Osteoblast (primary cell): ENCODE data around the gene PRELID2. TPM values are rescaled to one million over a fixed set of nuclear protein-coding genes. Genes with fewer than 3 reads are reported as not detected.
"Not testable (repeated sequence)": the region's sequence is repeated elsewhere in the genome, so short reads cannot be mapped to it uniquely, and the experiment has no call there.

Source experiments
- DNase-seq: peaks from one replicate; pipeline ENCODE4 v3.0.0; 2011; ENCODE audit warnings: low spot score, mixed read lengths; ENCODE audit not compliant: insufficient read length; ENCODE audit errors: missing footprints
- H2AFZ ChIP-seq: 2 replicates; pipeline ENCODE4 v1.6.0; 2011; ENCODE audit warnings: mild to moderate bottlenecking, low read length
- H3K27ac ChIP-seq: 2 replicates; pipeline ENCODE4 v1.5.1; 2011; ENCODE audit warnings: mild to moderate bottlenecking, low read depth, low read length, moderate library complexity
- H3K27me3 ChIP-seq: 2 replicates; pipeline ENCODE4 v1.6.0; 2012; ENCODE audit warnings: mild to moderate bottlenecking, control low read depth, inconsistent platforms, low read length, moderate library complexity; ENCODE audit not compliant: insufficient read depth
- H3K36me3 ChIP-seq: 2 replicates; pipeline ENCODE4 v1.5.1; 2011; ENCODE audit warnings: mild to moderate bottlenecking, low read length, control low read depth, moderate library complexity; ENCODE audit not compliant: insufficient read depth
- H3K4me1 ChIP-seq: 2 replicates; pipeline ENCODE4 v1.5.1; 2011; ENCODE audit warnings: mild to moderate bottlenecking, low read length, control low read depth, moderate library complexity; ENCODE audit not compliant: insufficient read depth
- H3K4me2 ChIP-seq: 2 replicates; pipeline ENCODE4 v1.6.0; 2011; ENCODE audit warnings: mild to moderate bottlenecking, low read length; ENCODE audit not compliant: insufficient read depth
- H3K4me3 ChIP-seq: fragments of 200-600 bp; sonication (generic); 3 replicates; pipeline ENCODE4 v1.5.1; 2012; ENCODE audit warnings: mild to moderate bottlenecking, low read length, inconsistent platforms; ENCODE audit not compliant: insufficient read depth
- H3K79me2 ChIP-seq: 2 replicates; pipeline ENCODE4 v1.6.0; 2012; ENCODE audit warnings: mild to moderate bottlenecking, low read length, control low read depth, inconsistent platforms; ENCODE audit not compliant: insufficient read depth
- H3K9me3 ChIP-seq: 2 replicates; pipeline ENCODE4 v1.5.1; 2011; ENCODE audit warnings: low read depth, low read length, control low read depth
- H4K20me1 ChIP-seq: 2 replicates; pipeline ENCODE4 v1.6.0; 2012; ENCODE audit warnings: mild to moderate bottlenecking, low read length, control low read depth; ENCODE audit not compliant: insufficient read depth
- total RNA-seq: library from RNA; depleted of rRNA; stranded (reverse); fragments of >200 nt; gene quantifications from 2 replicates; pipeline ENCODE4 v1.2.3, GENCODE V29; 2012
- TF ChIP-seq, protein P1 (sequence below): IDR thresholded peaks from 2 replicates; pipeline ENCODE4 v1.5.1; 2011; ENCODE audit warnings: mild to moderate bottlenecking, low read depth, low read length, moderate library complexity; ENCODE audit errors: extremely low read depth

Gene PRELID2
- total RNA-seq, 1 donor = 19.5 TPM

DNA sequence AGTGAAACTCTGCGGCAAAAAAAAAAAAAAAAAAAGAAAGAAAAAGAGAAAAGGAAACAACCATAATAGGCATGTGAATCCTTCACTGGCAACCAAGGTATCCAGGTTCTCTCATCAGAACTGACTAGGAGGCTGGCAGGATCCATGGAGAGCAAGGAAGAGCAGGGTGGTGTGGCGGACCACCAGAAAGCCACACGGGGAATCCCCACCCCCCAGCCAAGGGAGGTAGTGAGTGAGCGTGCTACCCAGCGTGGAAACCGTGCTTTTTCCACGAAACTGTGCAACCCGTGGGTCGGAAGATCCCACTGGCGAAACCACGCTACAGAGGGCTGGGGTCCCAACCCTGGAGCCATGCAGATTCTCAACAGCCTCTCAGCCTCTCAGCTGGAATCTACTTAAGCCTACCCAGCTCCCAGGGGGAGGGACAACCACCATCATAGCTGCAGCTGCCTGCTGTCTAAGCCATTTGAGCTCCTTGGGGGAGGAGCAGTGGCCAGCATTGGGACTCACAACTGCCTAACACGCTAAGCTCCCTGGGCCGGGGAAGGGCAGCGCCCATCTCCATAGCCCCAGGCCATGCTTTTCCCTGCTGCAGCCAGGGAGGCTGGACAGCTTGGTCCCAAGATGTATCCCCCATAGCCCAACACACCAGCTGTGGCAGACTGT lies 91.6 kb downstream of the PRELID2 start:
- H3K9me3 ChIP-seq = no peaks in the 10 kb centered on the region
- no peak overlapping the region for H2AFZ ChIP-seq
- H3K27ac ChIP-seq = no peak overlapping the region
- H3K4me3 ChIP-seq = no peak overlapping the region
- no peaks in the 10 kb centered on the region for H3K4me1 ChIP-seq
- H4K20me1 ChIP-seq = no peaks in the 10 kb centered on the region
- TF ChIP-seq, protein P1, sequence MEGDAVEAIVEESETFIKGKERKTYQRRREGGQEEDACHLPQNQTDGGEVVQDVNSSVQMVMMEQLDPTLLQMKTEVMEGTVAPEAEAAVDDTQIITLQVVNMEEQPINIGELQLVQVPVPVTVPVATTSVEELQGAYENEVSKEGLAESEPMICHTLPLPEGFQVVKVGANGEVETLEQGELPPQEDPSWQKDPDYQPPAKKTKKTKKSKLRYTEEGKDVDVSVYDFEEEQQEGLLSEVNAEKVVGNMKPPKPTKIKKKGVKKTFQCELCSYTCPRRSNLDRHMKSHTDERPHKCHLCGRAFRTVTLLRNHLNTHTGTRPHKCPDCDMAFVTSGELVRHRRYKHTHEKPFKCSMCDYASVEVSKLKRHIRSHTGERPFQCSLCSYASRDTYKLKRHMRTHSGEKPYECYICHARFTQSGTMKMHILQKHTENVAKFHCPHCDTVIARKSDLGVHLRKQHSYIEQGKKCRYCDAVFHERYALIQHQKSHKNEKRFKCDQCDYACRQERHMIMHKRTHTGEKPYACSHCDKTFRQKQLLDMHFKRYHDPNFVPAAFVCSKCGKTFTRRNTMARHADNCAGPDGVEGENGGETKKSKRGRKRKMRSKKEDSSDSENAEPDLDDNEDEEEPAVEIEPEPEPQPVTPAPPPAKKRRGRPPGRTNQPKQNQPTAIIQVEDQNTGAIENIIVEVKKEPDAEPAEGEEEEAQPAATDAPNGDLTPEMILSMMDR = no peak
- DNase-seq = no peak
- H3K4me2 ChIP-seq = no peak overlapping the region
- no peaks in the 10 kb centered on the region for H3K36me3 ChIP-seq
- H3K79me2 ChIP-seq = no peaks in the 10 kb centered on the region
- H3K27me3 ChIP-seq = no peaks in the 10 kb centered on the region

DNA sequence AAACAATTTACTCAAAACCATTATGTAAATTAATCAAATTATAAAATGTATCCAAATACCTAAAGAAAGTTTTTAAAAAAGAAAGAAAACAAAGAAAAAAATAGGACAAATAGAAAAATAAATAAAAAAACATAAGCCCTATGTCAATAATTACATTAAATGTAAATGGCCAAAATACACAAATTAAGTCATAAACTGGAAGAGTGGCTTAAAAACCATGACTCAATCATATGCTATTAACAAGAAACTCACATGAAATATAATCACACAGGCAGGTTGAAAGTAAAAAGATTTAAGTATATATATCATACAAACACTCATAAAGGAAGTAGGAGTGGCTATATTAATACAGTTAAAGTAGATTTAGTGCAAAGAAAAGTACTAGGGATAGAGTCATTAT lies 95.3 kb downstream of the PRELID2 start:
- TF ChIP-seq, protein P1 = no peak
- Histone ChIP-seq H3K27ac (no peak overlapping the region), H3K36me3 (no peaks in the 10 kb centered on the region), H3K4me3 (no peak overlapping the region), H2AFZ (no peak overlapping the region), H3K4me1 (no peaks in the 10 kb centered on the region), H3K27me3 (no peaks in the 10 kb centered on the region), H3K4me2 (no peak overlapping the region), H3K9me3 (no peaks in the 10 kb centered on the region), H4K20me1 (no peaks in the 10 kb centered on the region), H3K79me2 (no peaks in the 10 kb centered on the region)
- no peak for DNase-seq

DNA sequence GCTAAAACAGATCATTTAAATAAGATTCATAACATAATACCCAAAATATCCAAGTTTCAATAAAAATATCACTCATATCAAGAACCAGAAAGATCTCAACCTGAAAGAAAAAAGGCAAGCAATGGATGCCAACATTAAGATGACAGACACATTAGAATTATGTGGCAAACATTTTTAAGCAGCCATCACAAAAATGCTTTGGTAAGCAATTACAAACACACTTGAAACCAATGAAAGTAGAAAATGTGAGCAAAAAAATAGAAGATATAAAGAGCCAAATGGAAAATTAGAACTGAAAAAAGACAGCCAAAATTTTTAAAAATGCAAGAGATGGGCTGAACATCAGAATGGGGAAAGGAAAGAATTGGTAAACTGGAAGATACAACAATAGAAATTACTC lies 96.9 kb downstream of the PRELID2 start:
- TF ChIP-seq, protein P1 = no peak
- DNase-seq = no peak
- Histone ChIP-seq H3K9me3 (no peaks in the 10 kb centered on the region), H3K36me3 (no peaks in the 10 kb centered on the region), H2AFZ (no peak overlapping the region), H3K4me3 (no peak overlapping the region), H3K27ac (no peak overlapping the region), H4K20me1 (no peaks in the 10 kb centered on the region), H3K79me2 (no peaks in the 10 kb centered on the region), H3K4me2 (no peak overlapping the region), H3K4me1 (no peaks in the 10 kb centered on the region), H3K27me3 (no peaks in the 10 kb centered on the region)

DNA sequence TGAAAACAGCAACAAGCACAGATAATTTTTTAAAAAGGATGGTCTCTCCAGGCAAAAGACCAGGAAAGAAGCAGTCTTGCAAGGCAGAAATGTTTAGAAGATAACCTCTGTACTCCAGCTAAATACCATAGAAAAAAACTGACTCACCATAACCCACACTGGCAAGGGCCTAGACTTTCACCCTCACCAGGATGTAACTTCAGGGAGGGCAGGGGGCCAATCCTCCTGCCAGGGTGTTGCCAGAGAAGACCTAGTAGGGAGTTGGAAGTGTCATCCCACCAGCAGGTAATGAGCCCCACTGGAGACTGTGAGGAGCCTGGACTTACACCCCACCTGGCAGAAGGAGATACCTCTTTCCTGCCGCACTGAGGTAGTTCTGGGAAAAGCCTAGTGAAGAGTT lies 97.6 kb downstream of the PRELID2 start:
- Histone ChIP-seq H3K27me3 (no peaks in the 10 kb centered on the region), H3K4me3 (no peak overlapping the region), H2AFZ (no peak overlapping the region), H3K4me1 (no peaks in the 10 kb centered on the region), H3K79me2 (no peaks in the 10 kb centered on the region), H3K4me2 (no peak overlapping the region), H3K36me3 (no peaks in the 10 kb centered on the region), H3K9me3 (no peaks in the 10 kb centered on the region), H4K20me1 (no peaks in the 10 kb centered on the region), H3K27ac (no peak overlapping the region)
- no peak for DNase-seq
- TF ChIP-seq, protein P1 = no peak

DNA sequence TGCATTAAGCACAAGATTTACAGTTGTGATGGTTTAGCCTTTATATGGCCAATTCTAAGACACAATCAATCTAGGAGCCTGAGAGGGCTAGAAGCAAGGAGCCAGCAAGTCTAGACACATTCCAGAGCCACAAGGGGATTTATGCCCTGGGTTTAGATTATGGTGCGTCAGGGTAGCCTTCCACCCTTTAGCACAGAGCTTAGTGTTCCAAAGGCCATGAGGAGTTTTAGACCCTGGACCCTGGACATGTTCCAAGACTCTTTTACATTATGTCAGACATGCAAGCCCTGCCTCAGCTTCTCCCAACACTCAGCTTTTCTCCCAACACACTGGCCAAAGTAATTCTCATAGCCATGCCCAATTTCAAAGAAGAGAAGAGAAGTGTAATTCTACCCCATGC lies 105.2 kb downstream of the PRELID2 start:
- H3K36me3 ChIP-seq, DNase-seq, H3K9me3 ChIP-seq, H3K27ac ChIP-seq, H3K4me1 ChIP-seq, H2AFZ ChIP-seq, H3K27me3 ChIP-seq, H3K4me3 ChIP-seq, H3K79me2 ChIP-seq, H4K20me1 ChIP-seq, H3K4me2 ChIP-seq: not testable (repeated sequence)
